Spleen (tissue), 11 donors: ENCODE results near the gene SYNDIG1L. TPM values are rescaled to one million over a fixed set of nuclear protein-coding genes. Genes with fewer than 3 reads are reported as not detected.
"Not testable (repeated sequence)": the region's sequence is repeated elsewhere in the genome, so short reads cannot be mapped to it uniquely, and the experiment has no call there.

Experiments
- DNase-seq: peaks from one replicate; pipeline ENCODE4 v3.0.0-alpha.2; 2020
- H3K27ac ChIP-seq, 8 donors: fragments of 200-600 bp; sonication (generic) in 7 of 8; 1 replicate in 4 of 8; 2 replicates in 4 of 8; pipeline versions ENCODE4 v1.5.0 to v1.8.0; 2016 to 2021; ENCODE audit warnings: inconsistent platforms in 4 of 8, mild to moderate bottlenecking in 4 of 8, moderate library complexity in 1 of 8
- H3K27me3 ChIP-seq, 7 donors: fragments of 200-600 bp; sonication (generic) in 6 of 7; replicated peaks in 1 of 7; 1 replicate in 4 of 7; 2 replicates in 3 of 7; pipeline versions ENCODE4 v1.5.0 to v1.8.0; 2016 to 2021; ENCODE audit warnings: inconsistent platforms in 3 of 7, mild to moderate bottlenecking in 1 of 7
- H3K36me3 ChIP-seq, 6 donors: fragments of 200-600 bp; sonication (generic) in 5 of 6; 1 replicate in 4 of 6; 2 replicates in 2 of 6; pipeline versions ENCODE4 v1.5.0 to v1.8.0; 2016 to 2021; ENCODE audit warnings: inconsistent platforms in 2 of 6
- H3K4me1 ChIP-seq, 6 donors: fragments of 200-600 bp; sonication (generic) in 5 of 6; 1 replicate in 3 of 6; 2 replicates in 3 of 6; pipeline versions ENCODE4 v1.5.0 to v1.8.0; 2016 to 2021; ENCODE audit warnings: inconsistent platforms in 3 of 6
- H3K4me3 ChIP-seq, 8 donors: fragments of 200-600 bp; sonication (generic) in 7 of 8; 1 replicate in 4 of 8; 2 replicates in 4 of 8; pipeline versions ENCODE4 v1.5.0 to v1.8.0; 2016 to 2021; ENCODE audit warnings: inconsistent platforms in 4 of 8, mild to moderate bottlenecking in 4 of 8, moderate library complexity in 2 of 8
- H3K9me3 ChIP-seq, 8 donors: fragments of 200-600 bp; sonication (generic) in 7 of 8; 1 replicate in 4 of 8; 2 replicates in 4 of 8; pipeline versions ENCODE4 v1.5.0 to v1.8.0; 2016 to 2021; ENCODE audit warnings: inconsistent platforms in 4 of 8
- CTCF ChIP-seq, 11 experiments: fragments of 200-600 bp in 7 of 11; fragments of 450-650 bp in 4 of 11; sonication (generic) in 4 of 11; IDR thresholded peaks in 8 of 11; conservative IDR thresholded peaks in 3 of 11; 1 replicate in 7 of 11; 2 replicates in 4 of 11; pipeline versions ENCODE4 v1.4.0 to v1.8.0; 2016 to 2021; ENCODE audit warnings: antibody characterized with exemption in 11 of 11, inconsistent platforms in 4 of 11, mild to moderate bottlenecking in 1 of 11
- POLR2A ChIP-seq, 3 donors: fragments of 450-650 bp; IDR thresholded peaks; one replicate each; pipeline ENCODE4 v1.5.1; 2017; ENCODE audit warnings: antibody characterized with exemption in 3 of 3, mild to moderate bottlenecking in 1 of 3
- POLR2AphosphoS5 ChIP-seq, 3 donors: sonication (generic); formaldehyde crosslinking; IDR thresholded peaks; one replicate each; pipeline ENCODE4 v1.5.1; 2017; ENCODE audit warnings: antibody characterized with exemption in 3 of 3
- WGBS, 5 donors: extraction: QIAGEN DNeasy Blood & Tissue Kit in 3 of 5; methylation state at CpG; one replicate each; pipeline versions ENCODE4 v1.1.5 to v1.1.7; 2013 to 2018; 5-methylcytosine and 5-hydroxymethylcytosine counted together
- intact Hi-C: fragments of 100-400 bp; cut with DNase I; formaldehyde crosslinking; loops from one replicate; pipeline ENCODE4 v1.15.0; 2023; ENCODE audit warnings: low total_unique reads
- polyA plus RNA-seq, 3 donors: library from polyadenylated mRNA; stranded (reverse); fragments of 200-250 nt; gene quantifications; one replicate each; pipeline ENCODE4 v1.2.1, GENCODE V29; 2013
- total RNA-seq, 7 donors: library from RNA; depleted of rRNA in 3 of 7; stranded (reverse); fragments of >200 nt in 3 of 7; fragmentation: NEBNext Ultra II Directional in 4 of 7; extraction: Animal tissue kit (Norgen Biotek cat#: 25700) in 4 of 7; gene quantifications; one replicate each; pipeline versions ENCODE4 v1.1.0 to v1.2.1, GENCODE V29; 2016 to 2021
- donor health status: healthy with polysubstance abuse.
- donor health status: DM: no; HTN: no; CAD: no; lungs with moderate emphysema.
- donor health status: DM: no; HTN: no; CAD: no.
- donor health status: Bipolar disorder and iron deficiency.
- donor health status: healthy.
- donor health status: DM: no; HTN: no; CAD: no.
- donor health status: DM: yes; HTN: yes; CAD: no.

Gene SYNDIG1L
- total and polyA plus RNA-seq, 10 donors, result 0.03 to 0.52 (median 0.22) TPM; not detected in 1

- intact Hi-C loops, result no loop called here
- no peaks in the 10 kb centered on the region for H3K36me3 ChIP-seq
- no peaks in the 10 kb centered on the region for H3K9me3 ChIP-seq
- no peak for DNase-seq
- H3K27ac ChIP-seq, result no peak overlapping the region
- no peaks in the 10 kb centered on the region for H3K4me1 ChIP-seq
- no peak overlapping the region for H3K4me3 ChIP-seq
- WGBS, 5 donors, result 50 to 74% (median 59%) methylated on average over 2 of the region's 2 CpGs
- TF ChIP-seq POLR2AphosphoS5 (IDR thresholded peaks at IDR 0.05), result no peak
- no peak for TF ChIP-seq POLR2A (IDR thresholded peaks at IDR 0.05)
- no peak for TF ChIP-seq CTCF (IDR thresholded peaks at IDR 0.05 in 8 of 11, conservative IDR thresholded peaks at IDR 0.05 in 3 of 11)
- H3K27me3 ChIP-seq, result no peaks in the 10 kb centered on the region
Measured at GRCh38 chr14:74394549-74394948, 31.5 kb downstream of the SYNDIG1L start.

- DNase-seq, result no peak
- H3K4me1 ChIP-seq, result no peaks in the 10 kb centered on the region
- no peaks in the 10 kb centered on the region for H3K9me3 ChIP-seq
- H3K36me3 ChIP-seq, result no peaks in the 10 kb centered on the region
- WGBS, 5 donors, result 84 to 89% (median 85%) methylated on average over 16 of the region's 16 CpGs
- no peak overlapping the region for H3K27ac ChIP-seq
- intact Hi-C loops, result no loop called here
- TF ChIP-seq POLR2AphosphoS5 (IDR thresholded peaks at IDR 0.05), result no peak
- TF ChIP-seq POLR2A (IDR thresholded peaks at IDR 0.05), result no peak
- TF ChIP-seq CTCF (IDR thresholded peaks at IDR 0.05 in 8 of 11, conservative IDR thresholded peaks at IDR 0.05 in 3 of 11), result no peak
- no peaks in the 10 kb centered on the region for H3K27me3 ChIP-seq
- H3K4me3 ChIP-seq, result no peak overlapping the region
Measured at GRCh38 chr14:74392616-74393570, 33.1 kb downstream of the SYNDIG1L start.

DNA sequence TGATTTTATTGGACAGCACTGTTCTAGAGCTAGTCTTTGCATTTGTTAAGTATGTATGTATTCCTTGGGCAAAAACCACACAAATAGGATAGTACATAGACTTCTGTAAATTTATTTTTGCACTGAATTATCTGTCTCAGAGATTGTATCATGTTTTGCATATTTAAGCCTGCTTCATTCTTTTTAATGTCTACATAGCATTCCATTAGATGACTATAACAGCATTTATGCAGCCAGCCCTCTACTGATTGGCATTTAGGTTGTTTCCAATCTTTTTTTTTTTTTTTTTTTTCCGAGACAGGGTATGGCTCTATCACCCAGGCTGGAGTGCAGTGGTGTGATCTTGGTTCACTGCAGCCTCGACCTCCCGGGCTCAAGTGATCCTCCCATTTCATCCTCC lies 34.5 kb downstream of the SYNDIG1L start:
- no peaks in the 10 kb centered on the region for H3K27me3 ChIP-seq
- 84 to 95% (median 91%) methylated on average over 3 of the region's 3 CpGs for WGBS, 5 donors

GRCh38 chr14:74390505-74390904 lies 35.5 kb downstream of the SYNDIG1L start:
- H3K4me1 ChIP-seq, H3K27ac ChIP-seq, H3K27me3 ChIP-seq, H3K4me3 ChIP-seq, DNase-seq, H3K9me3 ChIP-seq, intact Hi-C loops, H3K36me3 ChIP-seq: not testable (repeated sequence)
- WGBS, 5 donors, result 81 to 90% (median 88%) methylated on average over 3 of the region's 3 CpGs

More for the DNA sequence above, 34.5 kb downstream of the SYNDIG1L start:
- Histone ChIP-seq H3K4me1 (no peaks in the 10 kb centered on the region), H3K9me3 (no peaks in the 10 kb centered on the region), H3K27ac (no peak overlapping the region), H3K36me3 (no peaks in the 10 kb centered on the region), H3K4me3 (no peak overlapping the region)
- intact Hi-C loops, result no loop called here
- DNase-seq, result no peak
- TF ChIP-seq CTCF (IDR thresholded peaks at IDR 0.05 in 8 of 11, conservative IDR thresholded peaks at IDR 0.05 in 3 of 11) (no peak), POLR2A (IDR thresholded peaks at IDR 0.05) (no peak), POLR2AphosphoS5 (IDR thresholded peaks at IDR 0.05) (no peak)
